GM12872 (cell line): Measurements from ENCODE around the gene OXT.

Experiments
- CTCF ChIP-seq: IDR thresholded peaks from 3 replicates; pipeline ENCODE4 v1.5.1; 2011; ENCODE audit warnings: low read depth, mild to moderate bottlenecking, low read length, moderate library complexity; ENCODE audit not compliant: insufficient read depth

Gene OXT

DNA sequence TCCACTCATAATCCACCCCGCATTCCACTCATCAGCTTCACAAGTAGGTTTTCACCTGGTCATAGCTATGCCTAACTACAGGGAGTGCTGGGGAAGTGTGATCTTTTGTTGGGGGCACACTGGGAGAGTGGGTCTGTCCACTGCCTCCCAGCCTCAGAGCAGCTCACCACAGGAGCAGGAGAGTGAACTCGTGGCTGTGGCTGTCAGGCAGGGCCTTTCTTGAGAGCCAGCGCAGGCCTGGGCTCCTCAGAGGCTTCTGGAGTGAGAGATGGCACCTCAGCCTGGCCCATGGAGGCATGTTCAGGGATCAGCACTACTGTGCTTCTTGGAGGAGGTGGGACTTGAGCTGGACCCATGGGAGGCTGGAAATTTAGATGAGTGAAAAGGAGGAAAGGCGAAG is 32.0 kb upstream of the OXT start:
- no peak for TF ChIP-seq CTCF

- TF ChIP-seq CTCF, result no peak
These were observed 31.3 kb upstream of the OXT start for GRCh38 chr20:3040086-3040485.

DNA sequence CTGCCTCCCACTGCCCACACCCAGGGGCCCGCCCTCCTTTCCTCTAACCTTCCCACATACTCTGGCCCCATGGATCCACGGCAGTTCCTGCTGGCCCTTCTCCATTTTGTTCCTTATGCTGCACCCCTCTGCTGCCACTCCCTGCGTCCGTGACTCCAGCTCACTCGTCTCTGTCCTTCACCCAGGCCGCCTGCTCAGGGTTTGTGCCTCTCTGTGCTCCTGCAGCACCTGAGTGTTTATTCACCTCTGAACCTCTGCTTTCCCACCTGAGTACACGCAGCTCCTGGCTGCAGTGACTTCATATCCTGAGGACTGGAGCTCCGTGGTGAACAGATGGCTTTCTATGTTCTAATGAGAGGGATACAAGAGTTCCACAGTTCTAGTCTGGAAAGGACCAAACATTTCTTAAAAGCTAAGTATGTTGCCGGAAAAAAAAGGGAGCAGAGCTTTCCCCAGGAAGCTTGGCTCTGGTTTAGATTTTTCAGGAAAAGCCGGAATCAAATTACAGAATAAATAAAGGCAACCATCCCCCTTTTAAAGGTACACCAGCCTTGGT is 29.5 kb upstream of the OXT start:
- TF ChIP-seq CTCF, result no peak

- TF ChIP-seq CTCF, result no peak
These were observed 28.8 kb upstream of the OXT start for GRCh38 chr20:3042625-3043024.

DNA sequence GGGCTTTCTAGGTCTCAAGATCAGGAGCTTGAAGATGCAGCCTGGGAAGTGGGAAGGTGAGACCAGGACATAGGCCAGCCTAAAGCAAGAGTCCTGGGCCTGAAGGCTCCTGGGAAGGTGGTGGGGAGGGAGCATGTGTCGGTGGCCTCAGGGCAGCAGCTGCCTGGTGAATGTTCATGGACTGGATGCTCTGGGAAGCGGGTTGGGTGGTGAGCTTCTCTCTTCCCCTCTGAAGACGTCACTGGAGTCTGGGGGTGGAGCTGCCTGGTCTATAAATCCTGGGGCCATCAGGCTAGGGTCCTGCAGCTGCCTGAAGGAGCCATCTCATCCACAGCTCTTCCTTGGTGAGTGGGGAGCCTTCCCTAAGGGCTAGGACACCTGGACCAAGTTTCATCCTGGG is 28.1 kb upstream of the OXT start, which contains the start of gene GNRH2:
GNRH2 (plus strand) TSS at position 301 of the 400 bp plus-strand sequence. CDS start 793 bp downstream, outside the sequence.
- TF ChIP-seq CTCF, result no peak

DNA sequence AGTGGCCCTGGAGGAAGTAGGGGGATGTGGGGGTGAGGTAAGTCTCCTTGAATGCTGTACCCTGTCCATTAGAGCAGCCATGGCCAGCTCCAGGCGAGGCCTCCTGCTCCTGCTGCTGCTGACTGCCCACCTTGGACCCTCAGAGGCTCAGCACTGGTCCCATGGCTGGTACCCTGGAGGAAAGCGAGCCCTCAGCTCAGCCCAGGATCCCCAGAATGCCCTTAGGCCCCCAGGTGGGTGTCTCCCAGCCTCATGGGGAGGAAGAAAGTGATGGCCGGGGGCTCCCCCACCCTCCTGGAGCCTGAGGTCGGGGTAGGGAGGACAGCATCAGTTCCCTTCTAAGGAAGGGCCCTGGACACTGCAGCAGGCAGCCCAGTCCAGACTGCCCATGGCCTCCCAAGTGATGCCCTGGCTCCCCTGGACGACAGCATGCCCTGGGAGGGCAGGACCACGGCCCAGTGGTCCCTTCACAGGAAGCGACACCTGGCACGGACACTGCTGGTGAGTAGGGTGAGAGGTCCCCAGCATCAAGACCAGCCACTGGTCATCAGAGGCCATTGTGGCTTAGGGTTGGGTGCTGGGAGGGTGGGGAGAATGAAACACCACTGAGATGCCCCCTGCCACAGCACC is 27.0 kb upstream of the OXT start:
- no peak for TF ChIP-seq CTCF

DNA sequence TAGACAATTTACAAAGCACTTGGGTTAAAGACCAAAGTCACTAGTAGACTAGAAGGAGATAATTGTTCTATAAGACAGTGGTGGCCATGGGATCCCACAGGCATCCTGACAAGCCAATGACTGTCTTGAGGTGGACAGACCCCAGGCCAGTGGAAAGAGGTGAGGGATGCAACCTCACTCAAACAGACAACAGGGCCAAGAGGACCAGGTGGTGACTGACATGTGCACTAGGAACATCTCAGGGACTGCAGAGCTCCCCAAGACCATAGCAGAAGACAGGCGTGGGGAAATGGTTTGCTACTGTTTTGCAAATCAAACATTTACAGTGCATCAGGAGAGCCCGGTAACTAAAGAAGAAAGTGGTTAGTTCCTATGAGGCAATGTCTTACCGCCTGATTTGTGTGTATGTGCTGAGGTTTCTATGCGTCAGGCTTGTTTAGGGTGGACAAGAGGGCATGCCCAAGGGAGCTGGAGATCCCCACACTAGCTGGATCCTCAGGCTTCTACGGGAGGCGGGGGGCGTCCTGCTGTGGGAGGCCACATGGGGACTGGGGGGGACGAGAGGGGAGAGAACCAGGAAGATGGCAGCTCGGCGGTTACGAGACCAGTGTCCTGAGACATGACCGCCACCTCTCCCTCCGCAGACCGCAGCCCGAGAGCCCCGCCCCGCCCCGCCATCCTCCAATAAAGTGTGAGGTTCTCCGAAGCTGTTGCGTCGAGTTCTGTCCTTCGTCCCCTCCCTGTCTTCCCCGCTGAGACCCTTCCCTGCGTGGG is 26.2 kb upstream of the OXT start:
- no peak for TF ChIP-seq CTCF
